H9 (cell line): ENCODE data around the gene ARHGAP40. TPM values are rescaled to one million over a fixed set of nuclear protein-coding genes. Genes with fewer than 3 reads are reported as not detected.

Experiments used
- DNase-seq: peaks from one replicate; pipeline ENCODE4 v3.0.0-alpha.2; 2017
- H2AFZ ChIP-seq: one replicate; pipeline ENCODE4 v1.6.1; 2013; ENCODE audit warnings: mild to moderate bottlenecking, low read length, control low read depth, moderate library complexity
- H2AK5ac ChIP-seq: 2 replicates; pipeline ENCODE4 v1.6.1; 2013; ENCODE audit warnings: low read length, control low read depth, mixed read lengths; ENCODE audit not compliant: insufficient read length
- H2BK120ac ChIP-seq: one replicate; pipeline ENCODE4 v1.6.1; 2013; ENCODE audit warnings: low read depth, mild to moderate bottlenecking, low read length, control low read depth, inconsistent platforms; ENCODE audit not compliant: poor library complexity, severe bottlenecking
- H2BK12ac ChIP-seq: 2 replicates; pipeline ENCODE4 v1.6.1; 2013; ENCODE audit warnings: low read length, control low read depth, mixed read lengths, low read depth; ENCODE audit not compliant: insufficient read length
- H2BK15ac ChIP-seq: 2 replicates; pipeline ENCODE4 v1.6.1; 2013; ENCODE audit warnings: low read depth, low read length, control low read depth
- H2BK20ac ChIP-seq: one replicate; pipeline ENCODE4 v1.6.1; 2013; ENCODE audit warnings: low read depth, mild to moderate bottlenecking, low read length, control low read depth, inconsistent platforms; ENCODE audit not compliant: poor library complexity, severe bottlenecking
- H2BK5ac ChIP-seq: 2 replicates; pipeline ENCODE4 v1.6.1; 2013; ENCODE audit warnings: low read length, control low read depth, mixed read lengths; ENCODE audit not compliant: insufficient read length
- H3K14ac ChIP-seq: 2 replicates; pipeline ENCODE4 v1.6.1; 2013; ENCODE audit warnings: low read length, control low read depth; ENCODE audit not compliant: insufficient read depth
- H3K18ac ChIP-seq: 2 replicates; pipeline ENCODE4 v1.6.1; 2013; ENCODE audit warnings: low read depth, mild to moderate bottlenecking, mixed read lengths, low read length, control low read depth; ENCODE audit not compliant: insufficient read length
- H3K23ac ChIP-seq: 2 replicates; pipeline ENCODE4 v1.6.1; 2013; ENCODE audit warnings: low read length, control low read depth, mixed read lengths, low read depth; ENCODE audit not compliant: insufficient read length
- H3K23me2 ChIP-seq: 2 replicates; pipeline ENCODE4 v1.6.1; 2013; ENCODE audit warnings: low read depth, mild to moderate bottlenecking, mixed read lengths, low read length, control low read depth; ENCODE audit not compliant: insufficient read length, poor library complexity, severe bottlenecking
- H3K27ac ChIP-seq: 2 replicates; pipeline ENCODE4 v1.5.1; 2013; ENCODE audit warnings: low read length, control low read depth, mixed read lengths, low read depth; ENCODE audit not compliant: insufficient read length
- H3K27me3 ChIP-seq: 2 replicates; pipeline ENCODE4 v1.6.1; 2013; ENCODE audit warnings: low read length, control low read depth, inconsistent platforms; ENCODE audit not compliant: insufficient read depth
- H3K4ac ChIP-seq: 2 replicates; pipeline ENCODE4 v1.6.1; 2013; ENCODE audit warnings: low read depth, mild to moderate bottlenecking, control low read depth, inconsistent platforms, low read length, moderate library complexity
- H3K4me1 ChIP-seq: 2 replicates; pipeline ENCODE4 v1.6.1; 2013; ENCODE audit warnings: low read length, control low read depth, inconsistent platforms; ENCODE audit not compliant: insufficient read depth
- H3K4me2 ChIP-seq: 2 replicates; pipeline ENCODE4 v1.6.1; 2013; ENCODE audit warnings: low read length, control low read depth, mixed read lengths; ENCODE audit not compliant: insufficient read length, insufficient read depth
- H3K56ac ChIP-seq: 2 replicates; pipeline ENCODE4 v1.6.1; 2013; ENCODE audit warnings: low read depth, mild to moderate bottlenecking, mixed read lengths, low read length, control low read depth; ENCODE audit not compliant: insufficient read length
- H3K79me1 ChIP-seq: 2 replicates; pipeline ENCODE4 v1.6.1; 2013; ENCODE audit warnings: low read depth, mild to moderate bottlenecking, moderate library complexity, low read length, control low read depth, inconsistent platforms; ENCODE audit not compliant: insufficient read depth, poor library complexity, severe bottlenecking
- H3K79me2 ChIP-seq: 2 replicates; pipeline ENCODE4 v1.6.1; 2013; ENCODE audit warnings: low read length, control low read depth, inconsistent platforms; ENCODE audit not compliant: insufficient read depth
- H3K9ac ChIP-seq: 2 replicates; pipeline ENCODE4 v1.6.1; 2013; ENCODE audit warnings: low read length, control low read depth, mixed read lengths; ENCODE audit not compliant: insufficient read length; ENCODE audit errors: extremely low read depth
- H3K9me3 ChIP-seq: one replicate; pipeline ENCODE4 v1.6.1; 2013; ENCODE audit warnings: low read depth, low read length, inconsistent platforms; ENCODE audit not compliant: control insufficient read depth
- H3T11ph ChIP-seq: one replicate; pipeline ENCODE4 v1.6.1; 2013; ENCODE audit warnings: mild to moderate bottlenecking, low read length, control low read depth, inconsistent platforms
- H4K20me1 ChIP-seq: one replicate; pipeline ENCODE4 v1.6.1; 2013; ENCODE audit not compliant: control insufficient read depth, insufficient read length, insufficient read depth
- H4K5ac ChIP-seq: 2 replicates; pipeline ENCODE4 v1.6.1; 2013; ENCODE audit warnings: low read depth, mild to moderate bottlenecking, mixed read lengths, low read length, control low read depth; ENCODE audit not compliant: insufficient read length
- H4K8ac ChIP-seq: replicated peaks from 2 replicates; pipeline ENCODE4 v1.6.1; 2013; ENCODE audit warnings: low read length, control low read depth, mixed read lengths, low read depth; ENCODE audit not compliant: insufficient read length
- H4K91ac ChIP-seq: 2 replicates; pipeline ENCODE4 v1.6.1; 2013; ENCODE audit warnings: low read depth, mild to moderate bottlenecking, moderate library complexity, mixed read lengths, low read length, control low read depth; ENCODE audit not compliant: insufficient read length
- H3K27ac Mint-ChIP-seq, 3 experiments: 2 replicates in 2 of 3; 3 replicates in 1 of 3; pipeline ENCODE4 v1.8.0; 2020 to 2021; ENCODE audit warnings: mixed read lengths in 3 of 3, mild to moderate bottlenecking in 1 of 3, moderate library complexity in 1 of 3
- H3K27me3 Mint-ChIP-seq: 2 replicates; pipeline ENCODE4 v1.8.0; 2021; ENCODE audit warnings: low read depth, mild to moderate bottlenecking, moderate library complexity, mixed read lengths
- H3K36me3 Mint-ChIP-seq, 3 experiments: 2 replicates in 2 of 3; 3 replicates in 1 of 3; pipeline ENCODE4 v1.8.0; 2020 to 2021; ENCODE audit warnings: low read depth in 3 of 3, mixed read lengths in 3 of 3; ENCODE audit not compliant: insufficient read depth in 1 of 3
- H3K4me1 Mint-ChIP-seq, 2 experiments: 2 replicates each; pipeline ENCODE4 v1.8.0; 2020; ENCODE audit warnings: mixed read lengths in 2 of 2
- H3K4me3 Mint-ChIP-seq, 2 experiments: 2 replicates in 1 of 2; 3 replicates in 1 of 2; pipeline ENCODE4 v1.8.0; 2020 to 2021; ENCODE audit warnings: mild to moderate bottlenecking in 2 of 2, mixed read lengths in 2 of 2, moderate library complexity in 1 of 2
- H3K9me3 Mint-ChIP-seq, 2 experiments: 2 replicates in 1 of 2; 3 replicates in 1 of 2; pipeline ENCODE4 v1.8.0; 2020; ENCODE audit warnings: mild to moderate bottlenecking in 2 of 2, mixed read lengths in 2 of 2, moderate library complexity in 1 of 2
- CTCF ChIP-seq: fragments of 200-600 bp; sonication (generic); conservative IDR thresholded peaks from 3 replicates; pipeline ENCODE4 v1.8.0; 2021; ENCODE audit warnings: antibody characterized with exemption, mild to moderate bottlenecking
- WGBS: extraction: QIAGEN DNeasy Blood & Tissue Kit; methylation state at CpG from one replicate; pipeline ENCODE4 v1.1.7; 2013; ENCODE audit warnings: missing lambda C conversion rate, low lambda C conversion rate, mixed read lengths; ENCODE audit not compliant: insufficient read length; ENCODE audit errors: extremely low coverage; 5-methylcytosine and 5-hydroxymethylcytosine counted together
- total RNA-seq: library from RNA; stranded (reverse); gene quantifications from 2 replicates; pipeline ENCODE4 v1.2.1, GENCODE V29; 2021

Gene ARHGAP40
- total RNA-seq, 1 experiment from 2014 or later = 0.17 TPM

GRCh38 chr20:38644588-38645260 is 43.1 kb downstream of the ARHGAP40 start:
- Histone ChIP-seq H3K18ac (no peak overlapping the region), H4K20me1 (no peaks in the 10 kb centered on the region), H3K4me2 (no peak overlapping the region), H2BK12ac (no peak overlapping the region), H2AK5ac (no peak overlapping the region), H2BK20ac (no peak overlapping the region), H2BK120ac (no peak overlapping the region), H2AFZ (no peak overlapping the region), H3K27me3 (peaks cover 21% of the 10 kb centered on the region; the same call in 1 of the 2 replicates), H3K9ac (no peak overlapping the region), H2BK5ac (no peak overlapping the region), H3K23me2 (peaks cover 9% of the 10 kb centered on the region), H3K79me1 (no peaks in the 10 kb centered on the region), H3K14ac (no peak overlapping the region), H3K4me1 (no peaks in the 10 kb centered on the region; the same call in 1 of the 2 replicates), H3K9me3 (no peaks in the 10 kb centered on the region), H2BK15ac (no peak overlapping the region), H4K8ac (no peak overlapping the region), H3K27ac (no peak overlapping the region), H3K56ac (no peak overlapping the region), H3T11ph (no peak overlapping the region), H4K5ac (no peak overlapping the region), H3K23ac (no peak overlapping the region), H3K79me2 (no peaks in the 10 kb centered on the region), H3K4ac (no peak overlapping the region), H4K91ac (no peak overlapping the region)
- Mint-ChIP-seq H3K4me3 (no peak overlapping the region), H3K4me1 (peaks cover 12 to 17% of the 10 kb centered on the region in 2 experiments), H3K9me3 (no peaks in the 10 kb centered on the region), H3K27ac (no peak overlapping the region; a peak in 1 of 7 replicates), H3K27me3 (peaks cover 72% of the 10 kb centered on the region), H3K36me3 (no peaks in the 10 kb centered on the region)
- no CpG with 5 or more reads among the region's 4 CpGs for WGBS
- TF ChIP-seq CTCF = no peak
- no peak for DNase-seq
